Fibroblast of lung (primary cell): Measurements from ENCODE around the gene KCNA3.

Source experiments
- CTCF ChIP-seq, 2 donors: IDR thresholded peaks in 1 of 2; conservative IDR thresholded peaks in 1 of 2; 1 replicate in 1 of 2; 2 replicates in 1 of 2; pipeline ENCODE4 v1.5.1; 2011 to 2012; ENCODE audit warnings: low read length in 2 of 2, control low read depth in 1 of 2, inconsistent platforms in 1 of 2, low read depth in 1 of 2, mild to moderate bottlenecking in 1 of 2
- EZH2 ChIP-seq: IDR thresholded peaks from 2 replicates; pipeline ENCODE4 v1.5.1; 2012; ENCODE audit warnings: low read length, control low read depth, mild to moderate bottlenecking; ENCODE audit errors: missing control alignments

DNA sequence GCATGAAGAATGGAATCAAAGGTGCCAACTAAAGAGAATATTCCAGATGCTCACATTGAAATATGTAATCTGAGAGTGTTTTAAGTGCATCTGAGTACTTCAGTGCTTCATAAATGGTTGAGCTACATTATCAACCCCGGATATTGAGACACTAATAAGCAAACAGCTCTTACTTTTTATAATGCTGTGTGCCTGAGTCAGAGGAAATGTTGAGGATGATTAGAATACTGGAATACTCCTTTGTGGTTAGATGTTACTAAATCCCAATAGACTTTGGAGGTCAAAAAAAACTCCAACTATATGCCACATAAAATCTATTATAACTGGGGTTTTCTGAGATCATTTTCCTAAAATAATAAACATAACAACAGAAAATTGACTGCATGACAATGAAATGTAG, 12.5 kb upstream of the KCNA3 start:
- TF ChIP-seq CTCF (conservative IDR thresholded peaks at IDR 0.05 in 1 of 2, IDR thresholded peaks at IDR 0.05 in 1 of 2; ENCODE audit: low read depth in 1 of 2, low read length in 2 of 2) (no peak), EZH2 (no peak)
